ENCODE results near the gene CFAP97D2. TPM values are rescaled to one million over a fixed set of nuclear protein-coding genes. Genes with fewer than 3 reads are reported as not detected.
A peak's percentile ranks its signal among the peaks of the same experiment; 100 is the strongest.

Gene CFAP97D2
- total and polyA plus RNA-seq, 2 of the 13 experiments (the other 11 are each of a cell fraction or from before 2014, with no cell fraction given): not detected

DNA sequence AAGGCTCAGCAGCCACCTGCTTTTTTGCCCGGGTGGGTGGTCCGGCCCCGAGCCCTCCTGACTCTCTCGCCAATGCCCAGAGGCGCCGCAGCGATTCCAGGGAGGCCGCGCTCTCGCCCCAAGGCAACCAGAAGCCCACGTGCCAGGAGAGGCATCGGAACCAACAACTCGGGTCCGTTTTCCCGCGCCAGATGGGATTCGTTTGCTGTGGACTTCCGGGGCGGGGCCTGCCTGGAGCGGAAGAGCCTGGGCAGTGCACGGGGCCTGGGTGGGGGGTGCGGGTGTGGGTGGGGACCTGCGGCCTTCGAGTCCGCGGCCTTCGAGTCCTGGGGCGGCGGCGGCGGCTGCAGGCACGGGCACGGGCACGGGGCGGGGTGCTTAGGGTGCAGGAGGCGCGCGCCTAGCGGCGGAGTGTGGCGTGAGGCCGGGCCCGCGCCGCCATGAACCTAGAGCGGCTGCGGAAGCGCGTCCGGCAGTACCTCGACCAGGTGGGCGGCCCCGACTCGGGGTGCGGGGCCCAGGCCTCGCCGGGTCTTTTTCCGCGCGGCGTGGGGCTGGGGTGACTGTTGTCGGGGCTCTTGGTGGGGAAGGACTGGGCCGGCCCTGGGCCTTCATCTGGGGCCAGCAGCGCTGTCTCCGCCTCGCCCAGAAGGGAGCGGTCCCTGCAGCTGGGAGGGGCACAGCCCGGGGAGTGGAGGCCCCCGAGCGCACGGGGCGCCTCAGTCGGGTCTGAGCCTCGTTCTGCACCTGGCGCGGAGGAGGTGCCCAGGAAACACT lies 55.8 kb downstream of the CFAP97D2 start, which contains the start of gene CDC16 (continued):
- TF ChIP-seq ETV5 (CRISPR knock-in tag; IDR thresholded peaks at IDR 0.05; ENCODE audit: borderline replicate concordance): peak; percentile 57
- peak; percentile 23 for TF ChIP-seq XRCC5 (optimal IDR thresholded peaks at IDR 0.05; ENCODE audit: low read length)
- TF ChIP-seq HNRNPLL (IDR thresholded peaks at IDR 0.05; ENCODE audit: low read depth, low read length, poor library complexity, severe bottlenecking): peak; percentile 63
- TF ChIP-seq, protein P1, sequence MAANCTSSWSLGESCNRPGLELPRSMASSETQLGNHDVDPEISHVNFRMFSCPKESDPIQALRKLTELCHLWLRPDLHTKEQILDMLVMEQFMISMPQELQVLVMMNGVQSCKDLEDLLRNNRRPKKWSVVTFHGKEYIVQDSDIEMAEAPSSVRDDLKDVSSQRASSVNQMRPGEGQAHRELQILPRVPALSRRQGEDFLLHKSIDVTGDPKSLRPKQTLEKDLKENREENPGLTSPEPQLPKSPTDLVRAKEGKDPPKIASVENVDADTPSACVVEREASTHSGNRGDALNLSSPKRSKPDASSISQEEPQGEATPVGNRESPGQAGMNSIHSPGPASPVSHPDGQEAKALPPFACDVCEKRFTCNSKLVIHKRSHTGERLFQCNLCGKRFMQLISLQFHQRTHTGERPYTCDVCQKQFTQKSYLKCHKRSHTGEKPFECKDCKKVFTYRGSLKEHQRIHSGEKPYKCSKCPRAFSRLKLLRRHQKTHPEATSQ (CRISPR knock-in tag; IDR thresholded peaks at IDR 0.05; ENCODE audit: borderline replicate concordance): peak; percentile 85; the same call in 1 of the 2 replicates
- TF ChIP-seq, protein P2, sequence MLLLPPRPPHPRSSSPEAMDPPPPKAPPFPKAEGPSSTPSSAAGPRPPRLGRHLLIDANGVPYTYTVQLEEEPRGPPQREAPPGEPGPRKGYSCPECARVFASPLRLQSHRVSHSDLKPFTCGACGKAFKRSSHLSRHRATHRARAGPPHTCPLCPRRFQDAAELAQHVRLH (CRISPR knock-in tag; IDR thresholded peaks at IDR 0.05; ENCODE audit: borderline replicate concordance, low read depth): peak; percentile 55; the same call in 1 of the 2 replicates
- 0 out of 2 replicates have a peak, but pooled peaks have one; percentile 38 for TF ChIP-seq ZNF629 (CRISPR knock-in tag; conservative IDR thresholded peaks at IDR 0.05)
- TF ChIP-seq MXI1 (IDR thresholded peaks at IDR 0.05; ENCODE audit: borderline replicate concordance, low read depth, low read length): peak; percentile 84; the same call in 1 of the 3 replicates
- TF ChIP-seq, protein P3, sequence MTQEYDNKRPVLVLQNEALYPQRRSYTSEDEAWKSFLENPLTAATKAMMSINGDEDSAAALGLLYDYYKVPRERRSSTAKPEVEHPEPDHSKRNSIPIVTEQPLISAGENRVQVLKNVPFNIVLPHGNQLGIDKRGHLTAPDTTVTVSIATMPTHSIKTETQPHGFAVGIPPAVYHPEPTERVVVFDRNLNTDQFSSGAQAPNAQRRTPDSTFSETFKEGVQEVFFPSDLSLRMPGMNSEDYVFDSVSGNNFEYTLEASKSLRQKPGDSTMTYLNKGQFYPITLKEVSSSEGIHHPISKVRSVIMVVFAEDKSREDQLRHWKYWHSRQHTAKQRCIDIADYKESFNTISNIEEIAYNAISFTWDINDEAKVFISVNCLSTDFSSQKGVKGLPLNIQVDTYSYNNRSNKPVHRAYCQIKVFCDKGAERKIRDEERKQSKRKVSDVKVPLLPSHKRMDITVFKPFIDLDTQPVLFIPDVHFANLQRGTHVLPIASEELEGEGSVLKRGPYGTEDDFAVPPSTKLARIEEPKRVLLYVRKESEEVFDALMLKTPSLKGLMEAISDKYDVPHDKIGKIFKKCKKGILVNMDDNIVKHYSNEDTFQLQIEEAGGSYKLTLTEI (CRISPR knock-in tag; conservative IDR thresholded peaks at IDR 0.05): no peak
- TF ChIP-seq, protein P4, sequence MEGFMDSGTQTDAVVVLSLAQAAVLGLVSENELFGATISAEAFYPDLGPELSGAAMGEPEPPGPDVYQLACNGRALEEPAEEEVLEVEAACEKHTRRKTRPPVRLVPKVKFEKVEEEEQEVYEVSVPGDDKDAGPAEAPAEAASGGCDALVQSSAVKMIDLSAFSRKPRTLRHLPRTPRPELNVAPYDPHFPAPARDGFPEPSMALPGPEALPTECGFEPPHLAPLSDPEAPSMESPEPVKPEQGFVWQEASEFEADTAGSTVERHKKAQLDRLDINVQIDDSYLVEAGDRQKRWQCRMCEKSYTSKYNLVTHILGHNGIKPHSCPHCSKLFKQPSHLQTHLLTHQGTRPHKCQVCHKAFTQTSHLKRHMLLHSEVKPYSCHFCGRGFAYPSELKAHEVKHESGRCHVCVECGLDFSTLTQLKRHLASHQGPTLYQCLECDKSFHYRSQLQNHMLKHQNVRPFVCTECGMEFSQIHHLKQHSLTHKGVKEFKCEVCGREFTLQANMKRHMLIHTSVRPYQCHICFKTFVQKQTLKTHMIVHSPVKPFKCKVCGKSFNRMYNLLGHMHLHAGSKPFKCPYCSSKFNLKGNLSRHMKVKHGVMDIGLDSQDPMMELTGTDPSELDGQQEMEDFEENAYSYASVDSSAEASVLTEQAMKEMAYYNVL (CRISPR knock-in tag; IDR thresholded peaks at IDR 0.05; ENCODE audit: borderline replicate concordance): no peak
- no peak for TF ChIP-seq PHB2 (IDR thresholded peaks at IDR 0.05; ENCODE audit: partially characterized antibody)
- peak; percentile 84 for TF ChIP-seq RFXAP (CRISPR knock-in tag; IDR thresholded peaks at IDR 0.05; ENCODE audit: borderline replicate concordance)
- TF ChIP-seq, protein P5, sequence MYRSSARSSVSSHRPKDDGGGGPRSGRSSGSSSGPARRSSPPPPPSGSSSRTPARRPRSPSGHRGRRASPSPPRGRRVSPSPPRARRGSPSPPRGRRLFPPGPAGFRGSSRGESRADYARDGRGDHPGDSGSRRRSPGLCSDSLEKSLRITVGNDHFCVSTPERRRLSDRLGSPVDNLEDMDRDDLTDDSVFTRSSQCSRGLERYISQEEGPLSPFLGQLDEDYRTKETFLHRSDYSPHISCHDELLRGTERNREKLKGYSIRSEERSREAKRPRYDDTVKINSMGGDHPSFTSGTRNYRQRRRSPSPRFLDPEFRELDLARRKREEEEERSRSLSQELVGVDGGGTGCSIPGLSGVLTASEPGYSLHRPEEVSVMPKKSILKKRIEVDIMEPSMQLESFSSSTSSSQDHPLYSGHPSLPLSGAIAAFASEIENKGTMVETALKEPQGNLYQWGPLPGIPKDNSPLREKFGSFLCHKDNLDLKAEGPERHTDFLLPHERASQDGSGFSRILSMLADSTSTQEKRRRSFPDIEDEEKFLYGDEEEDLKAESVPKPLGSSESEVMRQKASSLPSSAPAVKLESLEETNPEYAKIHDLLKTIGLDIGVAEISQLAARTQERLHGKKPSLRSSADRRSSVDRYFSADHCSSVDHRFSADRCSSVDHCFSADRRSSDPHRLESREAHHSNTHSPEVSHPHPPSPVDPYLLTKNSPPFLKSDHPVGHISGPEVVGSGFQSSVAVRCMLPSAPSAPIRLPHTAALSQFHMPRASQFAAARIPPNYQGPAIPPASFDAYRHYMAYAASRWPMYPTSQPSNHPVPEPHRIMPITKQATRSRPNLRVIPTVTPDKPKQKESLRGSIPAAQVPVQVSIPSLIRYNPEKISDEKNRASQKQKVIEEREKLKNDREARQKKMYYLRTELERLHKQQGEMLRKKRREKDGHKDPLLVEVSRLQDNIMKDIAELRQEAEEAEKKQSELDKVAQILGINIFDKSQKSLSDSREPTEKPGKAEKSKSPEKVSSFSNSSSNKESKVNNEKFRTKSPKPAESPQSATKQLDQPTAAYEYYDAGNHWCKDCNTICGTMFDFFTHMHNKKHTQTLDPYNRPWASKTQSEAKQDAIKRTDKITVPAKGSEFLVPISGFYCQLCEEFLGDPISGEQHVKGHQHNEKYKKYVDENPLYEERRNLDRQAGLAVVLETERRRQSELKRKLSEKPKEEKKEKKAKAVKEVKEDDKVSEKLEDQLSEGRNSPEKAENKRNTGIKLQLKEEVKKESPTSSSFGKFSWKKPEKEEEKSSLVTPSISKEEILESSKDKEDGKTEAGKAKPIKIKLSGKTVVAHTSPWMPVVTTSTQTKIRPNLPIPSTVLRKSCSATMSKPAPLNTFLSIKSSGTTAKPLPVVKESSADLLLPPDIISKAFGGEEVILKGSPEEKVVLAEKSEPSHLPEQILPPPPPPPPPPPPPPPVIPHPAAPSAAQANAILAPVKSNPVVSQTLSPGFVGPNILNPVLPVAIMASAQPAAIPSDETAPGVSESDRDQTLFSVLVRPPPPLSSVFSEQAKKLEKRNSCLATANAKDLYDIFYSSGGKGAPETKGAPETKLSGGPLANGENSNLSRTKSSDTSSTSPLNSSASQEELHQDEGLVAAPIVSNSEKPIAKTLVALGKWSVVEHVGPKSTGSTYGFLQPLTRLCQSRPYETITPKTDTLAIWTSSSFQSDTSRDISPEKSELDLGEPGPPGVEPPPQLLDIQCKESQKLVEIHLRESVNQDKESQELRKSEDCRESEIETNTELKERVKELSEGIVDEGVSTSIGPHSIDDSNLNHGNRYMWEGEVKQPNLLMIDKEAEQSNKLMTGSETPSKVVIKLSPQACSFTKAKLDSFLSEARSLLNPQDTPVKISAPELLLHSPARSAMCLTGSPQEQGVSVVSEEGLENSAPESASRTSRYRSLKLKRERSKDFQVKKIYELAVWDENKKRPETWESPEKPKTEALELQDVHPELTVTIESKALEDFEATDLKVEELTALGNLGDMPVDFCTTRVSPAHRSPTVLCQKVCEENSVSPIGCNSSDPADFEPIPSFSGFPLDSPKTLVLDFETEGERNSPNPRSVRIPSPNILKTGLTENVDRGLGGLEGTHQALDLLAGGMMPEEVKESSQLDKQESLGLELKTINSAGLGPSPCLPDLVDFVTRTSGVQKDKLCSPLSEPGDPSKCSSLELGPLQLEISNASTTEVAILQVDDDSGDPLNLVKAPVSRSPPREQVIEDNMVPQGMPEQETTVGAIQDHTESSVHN (CRISPR knock-in tag; IDR thresholded peaks at IDR 0.05): no peak
- TF ChIP-seq HMGA1 (CRISPR knock-in tag; conservative IDR thresholded peaks at IDR 0.05): no peak
- TF ChIP-seq CBFB (CRISPR knock-in tag; IDR thresholded peaks at IDR 0.05): peak; percentile 74

Data from HepG2 (cell line).